HCT116 (cell line): Measurements from ENCODE around the gene TSC22D3. TPM values are rescaled to one million over a fixed set of nuclear protein-coding genes. Genes with fewer than 3 reads are reported as not detected.

ENCODE experiments used
- ATAC-seq: fragments of 200-7000 bp; cut with Tn5 transposase; 2 replicates; pipeline ENCODE4 v1.9.1; 2020; ENCODE audit warnings: mild to moderate bottlenecking, moderate library complexity
- BruUV-seq: library from RNA; stranded (reverse); fragments of 400-500 nt; replicated peaks from 2 replicates; lab custom pipeline; 2021; lab: Mats Ljungman, UMichigan
- CTCF ChIA-PET: fragments of 300-600 bp; sonication (Branson Sonifier 250); formaldehyde crosslinking; loops from one replicate; lab custom pipeline; 2021; ENCODE audit warnings: antibody characterized with exemption; lab: Charles Lee
- POLR2A ChIA-PET: fragments of 300-600, 350-600 bp; sonication (Branson Sonifier 250); formaldehyde crosslinking; loops from one replicate; lab custom pipeline; 2021; ENCODE audit warnings: antibody characterized with exemption; lab: Charles Lee
- RAD21 ChIA-PET, 2 experiments: fragments of 300-600 bp; sonication (Branson Sonifier 250); formaldehyde crosslinking; loops; one replicate each; lab custom pipeline; 2023; ENCODE audit warnings: low total read pairs in 2 of 2; ENCODE audit not compliant: uncharacterized antibody in 2 of 2, unreplicated experiment in 2 of 2, low non-redundant PET in 1 of 2; lab: Charles Lee
- DNase-seq: peaks from one replicate; pipeline ENCODE4 v3.0.0-alpha.2; 2010; ENCODE audit warnings: low read depth, low spot score
- H2AFZ ChIP-seq: fragments of 200-600 bp; shearing (Covaris generic), sonication (generic); 2 replicates; pipeline ENCODE4 v1.6.1; 2017; ENCODE audit warnings: low read depth, mixed run types, mixed read lengths, antibody characterized with exemption, low read length; ENCODE audit not compliant: poor library complexity, severe bottlenecking
- H3K27ac ChIP-seq: 2 replicates; pipeline ENCODE4 v1.5.1; 2012; ENCODE audit warnings: low read depth, low read length
- H3K27me3 ChIP-seq: fragments of 200-600 bp; sonication (generic); 2 replicates; pipeline ENCODE4 v1.6.1; 2016; ENCODE audit warnings: mixed run types, low read length, mixed read lengths; ENCODE audit not compliant: insufficient read depth
- H3K36me3 ChIP-seq, 2 experiments: fragments of 200-500 bp in 1 of 2; fragments of 200-600 bp in 1 of 2; sonication (Bioruptor generic) in 1 of 2; sonication (generic) in 1 of 2; 2 replicates each; pipeline versions ENCODE4 v1.5.1 to v1.6.1; 2014 to 2016; ENCODE audit warnings: low read length in 2 of 2, inconsistent platforms in 1 of 2, mixed read lengths in 1 of 2, mixed run types in 1 of 2; ENCODE audit not compliant: insufficient read depth in 2 of 2, control insufficient read depth in 1 of 2
- H3K4me1 ChIP-seq, 2 experiments: fragments of 200-600 bp in 1 of 2; sonication (generic) in 1 of 2; 2 replicates each; pipeline versions ENCODE4 v1.5.1 to v1.6.1; 2012 to 2017; ENCODE audit warnings: low read length in 2 of 2, inconsistent platforms in 1 of 2, mild to moderate bottlenecking in 1 of 2, mixed read lengths in 1 of 2, mixed run types in 1 of 2, moderate library complexity in 1 of 2; ENCODE audit not compliant: insufficient read depth in 2 of 2, control insufficient read depth in 1 of 2
- H3K4me2 ChIP-seq: fragments of 200-600 bp; sonication (generic); 2 replicates; pipeline ENCODE4 v1.6.1; 2017; ENCODE audit warnings: mixed run types, low read length, mixed read lengths
- H3K4me3 ChIP-seq, 2 experiments: fragments of 200-600 bp in 1 of 2; sonication (generic) in 1 of 2; replicated peaks in 1 of 2; 2 replicates each; pipeline ENCODE4 v1.5.1; 2011 to 2016; ENCODE audit warnings: low read length in 2 of 2, control low read depth in 1 of 2, low read depth in 1 of 2, mild to moderate bottlenecking in 1 of 2, mixed read lengths in 1 of 2, mixed run types in 1 of 2
- H3K79me2 ChIP-seq: fragments of 200-600 bp; sonication (generic); 2 replicates; pipeline ENCODE4 v1.6.1; 2017; ENCODE audit warnings: mild to moderate bottlenecking, mixed run types, low read length, moderate library complexity, mixed read lengths; ENCODE audit not compliant: insufficient read depth
- H3K9ac ChIP-seq: fragments of 200-600 bp; sonication (generic); 2 replicates; pipeline ENCODE4 v1.6.1; 2016; ENCODE audit warnings: low read length, mixed read lengths
- H3K9me2 ChIP-seq: fragments of 200-600 bp; sonication (generic), shearing (Covaris generic); 2 replicates; pipeline ENCODE4 v1.6.1; 2017; ENCODE audit warnings: mixed run types, mild to moderate bottlenecking, moderate library complexity; ENCODE audit not compliant: insufficient read depth
- H3K9me3 ChIP-seq, 2 experiments: fragments of 200-500 bp in 1 of 2; fragments of 200-600 bp in 1 of 2; sonication (Bioruptor generic) in 1 of 2; sonication (generic) in 1 of 2; 2 replicates each; pipeline ENCODE4 v1.6.1; 2014 to 2017; ENCODE audit warnings: low read length in 2 of 2, mixed read lengths in 2 of 2, inconsistent platforms in 1 of 2, low read depth in 1 of 2, mild to moderate bottlenecking in 1 of 2, mixed run types in 1 of 2, moderate library complexity in 1 of 2; ENCODE audit not compliant: control insufficient read depth in 1 of 2, insufficient read depth in 1 of 2
- H4K20me1 ChIP-seq: fragments of 200-600 bp; sonication (generic), shearing (Covaris generic); 2 replicates; pipeline ENCODE4 v1.6.1; 2017; ENCODE audit warnings: mixed run types, mild to moderate bottlenecking, moderate library complexity; ENCODE audit not compliant: insufficient read depth
- CBX3 ChIP-seq: IDR thresholded peaks from 2 replicates; pipeline ENCODE4 v1.6.1; 2012; ENCODE audit warnings: low read depth
- EGR1 ChIP-seq: IDR thresholded peaks from 2 replicates; pipeline ENCODE4 v1.6.1; 2012; ENCODE audit warnings: low read depth
- ELF1 ChIP-seq: IDR thresholded peaks from 2 replicates; pipeline ENCODE4 v1.6.1; 2012; ENCODE audit warnings: low read depth, borderline replicate concordance
- EZH2 ChIP-seq: fragments of 200-600 bp; sonication (generic); IDR thresholded peaks from 2 replicates; pipeline ENCODE4 v1.6.1; 2017; ENCODE audit warnings: antibody characterized with exemption, mixed run types
- EZH2phosphoT487 ChIP-seq: fragments of 200-600 bp; IDR thresholded peaks from 2 replicates; pipeline ENCODE4 v1.6.1; 2018; ENCODE audit warnings: antibody characterized with exemption, borderline replicate concordance
- JUND ChIP-seq: IDR thresholded peaks from 2 replicates; pipeline ENCODE4 v1.6.1; 2012
- SIN3A ChIP-seq: IDR thresholded peaks from 2 replicates; pipeline ENCODE4 v1.6.1; 2012; ENCODE audit warnings: low read depth
- SRF ChIP-seq: IDR thresholded peaks from 2 replicates; pipeline ENCODE4 v1.6.1; 2012; ENCODE audit warnings: low read depth
- YY1 ChIP-seq: IDR thresholded peaks from 2 replicates; pipeline ENCODE4 v1.6.1; 2011; ENCODE audit warnings: low read length, low read depth, moderate library complexity, mild to moderate bottlenecking; ENCODE audit not compliant: insufficient replicate concordance; ENCODE audit errors: extremely low read depth
- ZFX ChIP-seq: fragments of 450-650 bp; IDR thresholded peaks from 2 replicates; pipeline ENCODE4 v1.6.1; 2017
- ZNF274 ChIP-seq: fragments of 200-500 bp; sonication (Bioruptor generic); IDR thresholded peaks from 2 replicates; pipeline ENCODE4 v1.6.1; 2014; ENCODE audit warnings: mild to moderate bottlenecking, low read depth, low read length, inconsistent platforms
- intact Hi-C: fragments of 100-400 bp; cut with micrococcal nuclease; formaldehyde crosslinking; loops from 2 replicates; pipeline ENCODE4 v1.10.0; 2022
- total RNA-seq: library from RNA; stranded (reverse); gene quantifications from one replicate; pipeline ENCODE4 v1.2.1, GENCODE V29; 2021; ENCODE audit not compliant: unreplicated experiment
- TF ChIP-seq, protein P1 (sequence below): IDR thresholded peaks from 2 replicates; pipeline ENCODE4 v1.6.1; 2012; ENCODE audit warnings: low read depth
- TF ChIP-seq, protein P2 (sequence below): IDR thresholded peaks from 2 replicates; pipeline ENCODE4 v1.6.1; 2012
- TF ChIP-seq, protein P3 (sequence below): IDR thresholded peaks from 2 replicates; pipeline ENCODE4 v1.6.1; 2011; ENCODE audit warnings: mild to moderate bottlenecking, low read length, moderate library complexity; ENCODE audit not compliant: insufficient replicate concordance; ENCODE audit errors: extremely low read depth

Gene TSC22D3
- total RNA-seq, 1 experiment from 2014 or later: 24.6 TPM

DNA sequence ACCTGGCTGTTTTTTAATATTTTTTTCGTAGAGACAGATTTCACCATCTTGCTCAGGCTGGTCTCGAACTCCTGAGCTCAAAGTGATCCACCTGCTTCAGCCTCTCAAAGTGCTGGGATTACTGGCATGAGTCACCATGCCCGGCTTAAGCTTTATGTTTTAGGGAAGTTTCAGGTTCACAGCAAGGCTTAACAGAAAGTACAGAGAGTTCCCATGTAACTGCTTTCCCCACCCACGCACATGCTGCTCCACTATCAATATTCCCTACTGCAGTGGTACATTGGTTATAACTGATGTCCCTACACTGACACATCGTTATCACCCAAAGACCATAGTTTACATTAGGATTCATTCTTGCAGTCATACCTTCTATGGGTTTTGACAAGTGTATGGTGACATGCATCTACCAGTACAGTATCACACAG, 84.6 kb downstream of the TSC22D3 start:
- ChIA-PET CTCF (no interaction called here), POLR2A (no interaction called here), RAD21 (no interaction called here)
- Histone ChIP-seq H3K9me2 (no peaks in the 10 kb centered on the region), H3K4me1 (peaks cover 3 to 5% of the 10 kb centered on the region in 2 experiments; a peak in 2 of 4 replicates), H3K4me3 (no peak overlapping the region), H3K79me2 (no peaks in the 10 kb centered on the region), H3K36me3 (no peaks in the 10 kb centered on the region), H4K20me1 (no peaks in the 10 kb centered on the region), H3K27ac (no peak overlapping the region), H2AFZ (no peak overlapping the region), H3K27me3 (no peaks in the 10 kb centered on the region), H3K9ac (no peak overlapping the region), H3K4me2 (no peak overlapping the region), H3K9me3 (no peaks in the 10 kb centered on the region)
- DNase-seq (no peak), ATAC-seq (no peak)
- intact Hi-C loops: no loop called here
- no TSS peak for BruUV-seq
- TF ChIP-seq, protein P1, sequence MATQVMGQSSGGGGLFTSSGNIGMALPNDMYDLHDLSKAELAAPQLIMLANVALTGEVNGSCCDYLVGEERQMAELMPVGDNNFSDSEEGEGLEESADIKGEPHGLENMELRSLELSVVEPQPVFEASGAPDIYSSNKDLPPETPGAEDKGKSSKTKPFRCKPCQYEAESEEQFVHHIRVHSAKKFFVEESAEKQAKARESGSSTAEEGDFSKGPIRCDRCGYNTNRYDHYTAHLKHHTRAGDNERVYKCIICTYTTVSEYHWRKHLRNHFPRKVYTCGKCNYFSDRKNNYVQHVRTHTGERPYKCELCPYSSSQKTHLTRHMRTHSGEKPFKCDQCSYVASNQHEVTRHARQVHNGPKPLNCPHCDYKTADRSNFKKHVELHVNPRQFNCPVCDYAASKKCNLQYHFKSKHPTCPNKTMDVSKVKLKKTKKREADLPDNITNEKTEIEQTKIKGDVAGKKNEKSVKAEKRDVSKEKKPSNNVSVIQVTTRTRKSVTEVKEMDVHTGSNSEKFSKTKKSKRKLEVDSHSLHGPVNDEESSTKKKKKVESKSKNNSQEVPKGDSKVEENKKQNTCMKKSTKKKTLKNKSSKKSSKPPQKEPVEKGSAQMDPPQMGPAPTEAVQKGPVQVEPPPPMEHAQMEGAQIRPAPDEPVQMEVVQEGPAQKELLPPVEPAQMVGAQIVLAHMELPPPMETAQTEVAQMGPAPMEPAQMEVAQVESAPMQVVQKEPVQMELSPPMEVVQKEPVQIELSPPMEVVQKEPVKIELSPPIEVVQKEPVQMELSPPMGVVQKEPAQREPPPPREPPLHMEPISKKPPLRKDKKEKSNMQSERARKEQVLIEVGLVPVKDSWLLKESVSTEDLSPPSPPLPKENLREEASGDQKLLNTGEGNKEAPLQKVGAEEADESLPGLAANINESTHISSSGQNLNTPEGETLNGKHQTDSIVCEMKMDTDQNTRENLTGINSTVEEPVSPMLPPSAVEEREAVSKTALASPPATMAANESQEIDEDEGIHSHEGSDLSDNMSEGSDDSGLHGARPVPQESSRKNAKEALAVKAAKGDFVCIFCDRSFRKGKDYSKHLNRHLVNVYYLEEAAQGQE: no peak
- TF ChIP-seq YY1: no peak
- no peak for TF ChIP-seq ZFX
- no peak for TF ChIP-seq SIN3A
- TF ChIP-seq CBX3: no peak
- TF ChIP-seq ELF1: no peak
- TF ChIP-seq, protein P2, sequence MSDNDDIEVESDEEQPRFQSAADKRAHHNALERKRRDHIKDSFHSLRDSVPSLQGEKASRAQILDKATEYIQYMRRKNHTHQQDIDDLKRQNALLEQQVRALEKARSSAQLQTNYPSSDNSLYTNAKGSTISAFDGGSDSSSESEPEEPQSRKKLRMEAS: no peak
- TF ChIP-seq SRF: no peak
- no peak for TF ChIP-seq JUND
- TF ChIP-seq EZH2phosphoT487: no peak
- TF ChIP-seq, protein P3, sequence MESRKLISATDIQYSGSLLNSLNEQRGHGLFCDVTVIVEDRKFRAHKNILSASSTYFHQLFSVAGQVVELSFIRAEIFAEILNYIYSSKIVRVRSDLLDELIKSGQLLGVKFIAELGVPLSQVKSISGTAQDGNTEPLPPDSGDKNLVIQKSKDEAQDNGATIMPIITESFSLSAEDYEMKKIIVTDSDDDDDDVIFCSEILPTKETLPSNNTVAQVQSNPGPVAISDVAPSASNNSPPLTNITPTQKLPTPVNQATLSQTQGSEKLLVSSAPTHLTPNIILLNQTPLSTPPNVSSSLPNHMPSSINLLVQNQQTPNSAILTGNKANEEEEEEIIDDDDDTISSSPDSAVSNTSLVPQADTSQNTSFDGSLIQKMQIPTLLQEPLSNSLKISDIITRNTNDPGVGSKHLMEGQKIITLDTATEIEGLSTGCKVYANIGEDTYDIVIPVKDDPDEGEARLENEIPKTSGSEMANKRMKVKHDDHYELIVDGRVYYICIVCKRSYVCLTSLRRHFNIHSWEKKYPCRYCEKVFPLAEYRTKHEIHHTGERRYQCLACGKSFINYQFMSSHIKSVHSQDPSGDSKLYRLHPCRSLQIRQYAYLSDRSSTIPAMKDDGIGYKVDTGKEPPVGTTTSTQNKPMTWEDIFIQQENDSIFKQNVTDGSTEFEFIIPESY: no peak
- TF ChIP-seq EGR1: no peak
- TF ChIP-seq EZH2: no peak
- TF ChIP-seq ZNF274: no peak
